ENCODE measurements around the gene SLC39A11. TPM values are rescaled to one million over a fixed set of nuclear protein-coding genes. Genes with fewer than 3 reads are reported as not detected.

Gene SLC39A11
- total RNA-seq, 1 donor from 2014 or later: 21.5 TPM

- no peaks in the 10 kb centered on the region for H3K4me1 ChIP-seq (ENCODE audit: insufficient read depth, low read length)
- no peaks in the 10 kb centered on the region for H3K36me3 ChIP-seq (ENCODE audit: insufficient read depth, low read length)
- no peak overlapping the region for H3K4me2 ChIP-seq (ENCODE audit: low read length)
- no peaks in the 10 kb centered on the region for H3K27me3 ChIP-seq (ENCODE audit: insufficient read depth, low read length)
- FAIRE-seq (no peak), DNase-seq (ENCODE audit: low read depth) (no peak)
- H3K79me2 ChIP-seq (ENCODE audit: insufficient read depth, low read length): no peaks in the 10 kb centered on the region
- no peak for TF ChIP-seq CTCF (IDR thresholded peaks at IDR 0.05; ENCODE audit: insufficient read depth, low read depth, low read length)
- TF ChIP-seq EZH2 (IDR thresholded peaks at IDR 0.05; ENCODE audit: insufficient read depth, low read length): no peak
- Mint-ChIP-seq H3K4me1 (ENCODE audit: low read depth, unreplicated experiment) (peaks cover 2% of the 10 kb centered on the region), H3K36me3 (ENCODE audit: low read depth, unreplicated experiment) (peaks cover 20% of the 10 kb centered on the region), H3K27me3 (ENCODE audit: low read depth, unreplicated experiment) (no peaks in the 10 kb centered on the region), H3K4me3 (ENCODE audit: unreplicated experiment) (no peak overlapping the region), H3K27ac (ENCODE audit: unreplicated experiment) (no peak overlapping the region), H3K9me3 (ENCODE audit: unreplicated experiment) (peaks cover 8% of the 10 kb centered on the region)
- H3K4me3 ChIP-seq (ENCODE audit: insufficient read depth, low read depth, low read length): no peak overlapping the region
- H3K27ac ChIP-seq (ENCODE audit: low read depth, low read length): no peak overlapping the region
- H3K9ac ChIP-seq (ENCODE audit: low read length): no peak overlapping the region
- H3K9me3 ChIP-seq (ENCODE audit: insufficient read depth, low read depth, low read length): no peaks in the 10 kb centered on the region
- H4K20me1 ChIP-seq (ENCODE audit: insufficient read depth, low read length): no peaks in the 10 kb centered on the region
- H2AFZ ChIP-seq (ENCODE audit: low read depth, low read length): no peak overlapping the region
These were observed 252.5 kb downstream of the SLC39A11 start for GRCh38 chr17:72840019-72840418.

- no peak overlapping the region for H3K4me3 ChIP-seq (ENCODE audit: insufficient read depth, low read depth, low read length)
- no peaks in the 10 kb centered on the region for H3K79me2 ChIP-seq (ENCODE audit: insufficient read depth, low read length)
- no peaks in the 10 kb centered on the region for H3K36me3 ChIP-seq (ENCODE audit: insufficient read depth, low read length)
- Mint-ChIP-seq H3K4me1 (ENCODE audit: low read depth, unreplicated experiment) (peaks cover 2% of the 10 kb centered on the region), H3K36me3 (ENCODE audit: low read depth, unreplicated experiment) (peaks cover 16% of the 10 kb centered on the region), H3K27ac (ENCODE audit: unreplicated experiment) (no peak overlapping the region), H3K4me3 (ENCODE audit: unreplicated experiment) (no peak overlapping the region), H3K9me3 (ENCODE audit: unreplicated experiment) (peaks cover 8% of the 10 kb centered on the region), H3K27me3 (ENCODE audit: low read depth, unreplicated experiment) (no peaks in the 10 kb centered on the region)
- H2AFZ ChIP-seq (ENCODE audit: low read depth, low read length): no peak overlapping the region
- H3K4me1 ChIP-seq (ENCODE audit: insufficient read depth, low read length): no peaks in the 10 kb centered on the region
- no peak for TF ChIP-seq CTCF (IDR thresholded peaks at IDR 0.05; ENCODE audit: insufficient read depth, low read depth, low read length)
- H4K20me1 ChIP-seq (ENCODE audit: insufficient read depth, low read length): no peaks in the 10 kb centered on the region
- no peaks in the 10 kb centered on the region for H3K27me3 ChIP-seq (ENCODE audit: insufficient read depth, low read length)
- no peak for FAIRE-seq
- no peak overlapping the region for H3K27ac ChIP-seq (ENCODE audit: low read depth, low read length)
- H3K9me3 ChIP-seq (ENCODE audit: insufficient read depth, low read depth, low read length): no peaks in the 10 kb centered on the region
- peak; percentile 17 for DNase-seq (ENCODE audit: low read depth)
- H3K4me2 ChIP-seq (ENCODE audit: low read length): no peak overlapping the region
- no peak overlapping the region for H3K9ac ChIP-seq (ENCODE audit: low read length)
These were observed 253.3 kb downstream of the SLC39A11 start for GRCh38 chr17:72839131-72839725.

- Mint-ChIP-seq H3K9me3 (ENCODE audit: unreplicated experiment) (peaks cover 8% of the 10 kb centered on the region), H3K36me3 (ENCODE audit: low read depth, unreplicated experiment) (peaks cover 16% of the 10 kb centered on the region), H3K27me3 (ENCODE audit: low read depth, unreplicated experiment) (no peaks in the 10 kb centered on the region), H3K27ac (ENCODE audit: unreplicated experiment) (no peak overlapping the region), H3K4me1 (ENCODE audit: low read depth, unreplicated experiment) (peaks cover 2% of the 10 kb centered on the region), H3K4me3 (ENCODE audit: unreplicated experiment) (no peak overlapping the region)
- H3K79me2 ChIP-seq (ENCODE audit: insufficient read depth, low read length): no peaks in the 10 kb centered on the region
- H3K4me3 ChIP-seq (ENCODE audit: insufficient read depth, low read depth, low read length): no peak overlapping the region
- no peaks in the 10 kb centered on the region for H3K4me1 ChIP-seq (ENCODE audit: insufficient read depth, low read length)
- H3K4me2 ChIP-seq (ENCODE audit: low read length): no peak overlapping the region
- DNase-seq (ENCODE audit: low read depth) (no peak), FAIRE-seq (no peak)
- H3K27ac ChIP-seq (ENCODE audit: low read depth, low read length): no peak overlapping the region
- no peak for TF ChIP-seq CTCF (IDR thresholded peaks at IDR 0.05; ENCODE audit: insufficient read depth, low read depth, low read length)
- no peak for TF ChIP-seq EZH2 (IDR thresholded peaks at IDR 0.05; ENCODE audit: insufficient read depth, low read length)
- H2AFZ ChIP-seq (ENCODE audit: low read depth, low read length): no peak overlapping the region
- H3K27me3 ChIP-seq (ENCODE audit: insufficient read depth, low read length): no peaks in the 10 kb centered on the region
- no peaks in the 10 kb centered on the region for H4K20me1 ChIP-seq (ENCODE audit: insufficient read depth, low read length)
- no peaks in the 10 kb centered on the region for H3K9me3 ChIP-seq (ENCODE audit: insufficient read depth, low read depth, low read length)
- no peak overlapping the region for H3K9ac ChIP-seq (ENCODE audit: low read length)
- H3K36me3 ChIP-seq (ENCODE audit: insufficient read depth, low read length): no peaks in the 10 kb centered on the region
These were observed 253.9 kb downstream of the SLC39A11 start for GRCh38 chr17:72838581-72838980.

All from astrocyte (in vitro differentiated cells and primary cell).